Anterior cingulate cortex (tissue), 58 donors: Measurements from ENCODE around the gene CDK12.

ENCODE experiments used
- DNase-seq, 58 donors: peaks; one replicate each; lab custom pipeline; 2025; lab: John Stamatoyannopoulos, UW

CDK12 gene

GRCh38 chr17:39579318-39580081, 118.2 kb downstream of the CDK12 start:
- no peak for DNase-seq

GRCh38 chr17:39580082-39580468, 118.8 kb downstream of the CDK12 start:
- DNase-seq = no peak

GRCh38 chr17:39581071-39581758, 119.9 kb downstream of the CDK12 start:
- no peak for DNase-seq

GRCh38 chr17:39581759-39582085, 120.4 kb downstream of the CDK12 start:
- no peak for DNase-seq

- DNase-seq = no peak
Observed at GRCh38 chr17:39582658-39583057, 121.4 kb downstream of the CDK12 start.
